Stomach (tissue), 4 donors: Measurements from ENCODE around the gene EIF1.

ENCODE experiments used
- CTCF ChIP-seq, 7 experiments: fragments of 450-650 bp in 4 of 7; fragments of 200-600 bp in 3 of 7; sonication (generic) in 3 of 7; IDR thresholded peaks; one replicate each; pipeline ENCODE4 v1.5.1; 2016 to 2019; ENCODE audit warnings: antibody characterized with exemption in 7 of 7, control low read depth in 2 of 7, mild to moderate bottlenecking in 1 of 7
- POLR2A ChIP-seq, 4 donors: fragments of 450-650 bp; IDR thresholded peaks; one replicate each; pipeline ENCODE4 v1.6.1; 2016; ENCODE audit warnings: antibody characterized with exemption in 4 of 4, control low read depth in 2 of 4, mild to moderate bottlenecking in 1 of 4, moderate library complexity in 1 of 4
- POLR2AphosphoS5 ChIP-seq, 3 donors: sonication (generic); formaldehyde crosslinking; IDR thresholded peaks; one replicate each; pipeline ENCODE4 v1.6.1; 2016; ENCODE audit warnings: antibody characterized with exemption in 3 of 3

- TF ChIP-seq CTCF (IDR thresholded peaks at IDR 0.05) = no peak
- TF ChIP-seq POLR2AphosphoS5 (IDR thresholded peaks at IDR 0.05) = no peak
- no peak for TF ChIP-seq POLR2A (IDR thresholded peaks at IDR 0.05)
Observed at GRCh38 chr17:41647038-41647813, 41.5 kb upstream of the EIF1 start.
